ENCODE results near the gene SYT3. TPM values are rescaled to one million over a fixed set of nuclear protein-coding genes. Genes with fewer than 3 reads are reported as not detected.
"Not testable (repeated sequence)": the region's sequence is repeated elsewhere in the genome, so short reads cannot be mapped to it uniquely, and the experiment has no call there.

SYT3 gene
- total RNA-seq, 1 donor from 2014 or later, result 0.82 TPM

DNA sequence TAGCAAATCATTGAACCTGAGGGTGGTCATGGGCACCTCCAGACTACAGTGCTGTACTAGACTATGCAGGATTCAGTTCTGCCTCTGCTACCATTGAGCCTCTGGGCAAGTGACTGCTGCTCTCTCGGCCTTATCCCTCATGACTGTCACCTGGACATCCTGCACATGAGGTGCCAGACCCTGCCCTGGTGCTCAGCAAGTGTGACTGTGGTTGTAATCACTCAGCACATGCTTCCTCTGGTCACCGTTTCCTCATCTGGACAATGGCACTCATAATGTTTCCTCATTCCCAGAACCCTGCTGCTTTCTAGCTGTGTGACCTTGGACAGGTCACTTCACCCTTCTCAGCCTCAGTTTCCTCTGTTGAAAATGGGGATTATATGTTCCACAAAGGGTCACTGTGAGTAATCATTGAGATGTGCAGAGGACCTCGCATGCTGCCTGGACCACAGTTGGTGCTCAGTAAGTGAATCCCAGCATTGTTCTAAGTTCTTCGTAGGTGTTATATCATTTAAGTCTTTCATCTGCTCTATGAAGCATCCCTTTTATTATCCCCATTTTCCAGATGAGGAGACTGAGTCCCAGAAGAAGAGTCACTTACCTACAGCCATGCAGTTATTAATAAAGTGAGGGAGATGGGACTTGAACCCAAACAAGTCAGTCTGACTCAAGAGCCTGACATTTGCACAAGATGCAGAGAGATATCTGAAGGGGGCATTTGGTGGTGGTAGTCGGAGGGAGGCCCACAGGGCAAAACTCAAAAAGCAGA lies 3.2 kb downstream of the SYT3 start:
- no peak for DNase-seq (ENCODE audit: extremely low read depth, low read depth, low spot score)

DNA sequence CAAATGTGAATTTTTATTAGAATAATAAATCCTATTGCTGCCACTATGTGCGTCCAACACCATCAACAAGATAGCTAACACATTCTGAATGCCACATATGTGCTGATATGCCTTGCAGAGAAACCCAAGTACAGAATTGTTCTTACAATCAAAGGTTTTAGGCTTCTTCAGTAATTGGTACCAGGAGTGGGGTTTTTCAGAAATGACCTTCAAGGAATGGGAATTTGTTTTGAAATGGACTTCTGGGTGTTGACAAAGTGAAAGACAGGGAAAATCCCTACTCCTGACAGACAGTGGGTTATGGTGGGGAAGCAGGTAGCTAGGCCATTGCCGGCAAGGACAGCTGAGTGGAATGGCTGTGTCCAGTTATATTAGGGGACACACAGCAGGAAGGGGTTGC lies 5.7 kb downstream of the SYT3 start:
- DNase-seq (ENCODE audit: extremely low read depth, low read depth, low spot score), result no peak

GRCh38 chr19:50633359-50633758 lies 6.3 kb downstream of the SYT3 start:
- DNase-seq (ENCODE audit: extremely low read depth, low read depth, low spot score), result no peak

- DNase-seq (ENCODE audit: extremely low read depth, low read depth, low spot score), result no peak
Measured at GRCh38 chr19:50632151-50632835, 7.4 kb downstream of the SYT3 start.

DNA sequence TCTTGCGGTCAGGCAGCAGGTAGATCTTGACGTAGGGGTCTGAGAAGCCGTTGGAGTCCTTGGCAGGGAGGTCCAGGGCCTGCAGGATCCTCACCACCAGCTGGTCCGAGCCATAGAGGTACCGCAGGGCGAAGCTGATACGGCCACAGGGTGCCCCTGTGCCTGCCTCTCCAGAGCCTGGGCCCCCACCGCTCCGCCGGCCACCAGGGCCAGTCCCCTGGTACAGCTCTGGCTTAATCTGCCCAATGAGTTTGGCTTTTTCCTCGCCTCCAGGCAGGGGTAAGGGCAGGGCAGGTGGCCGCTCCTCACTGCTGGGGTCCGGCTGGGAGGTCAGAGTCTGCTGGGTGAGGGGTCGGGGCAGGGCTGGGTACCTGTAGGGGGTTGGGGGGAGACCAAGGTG lies 9.9 kb downstream of the SYT3 start:
- no peak for DNase-seq (ENCODE audit: extremely low read depth, low read depth, low spot score)

- no peak for DNase-seq (ENCODE audit: extremely low read depth, low read depth, low spot score)
Measured at GRCh38 chr19:50629194-50629593, 10.5 kb downstream of the SYT3 start.

DNA sequence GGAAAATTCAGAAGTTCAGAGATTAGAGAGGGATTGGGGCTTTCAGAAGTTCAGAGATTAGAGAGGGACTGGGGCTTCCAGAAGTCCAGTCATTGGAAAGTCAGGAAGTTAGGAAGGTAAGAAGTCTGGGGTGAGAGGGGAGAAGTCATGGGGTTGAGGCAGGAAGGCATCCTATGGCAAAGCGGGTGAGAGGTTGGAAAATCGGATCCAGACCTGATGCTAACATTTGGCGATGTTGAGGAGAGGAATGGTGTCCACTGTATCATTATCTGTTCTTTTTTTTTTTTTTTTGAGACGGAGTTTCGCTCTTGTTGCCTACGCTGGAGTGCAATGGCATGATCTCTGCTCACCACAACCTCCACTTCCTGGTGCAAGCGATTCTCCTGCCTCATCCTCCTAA lies 11.1 kb downstream of the SYT3 start:
- DNase-seq (ENCODE audit: extremely low read depth, low read depth, low spot score), result no peak

GRCh38 chr19:50628146-50628545 lies 11.5 kb downstream of the SYT3 start:
- DNase-seq (ENCODE audit: extremely low read depth, low read depth, low spot score), result no peak

DNA sequence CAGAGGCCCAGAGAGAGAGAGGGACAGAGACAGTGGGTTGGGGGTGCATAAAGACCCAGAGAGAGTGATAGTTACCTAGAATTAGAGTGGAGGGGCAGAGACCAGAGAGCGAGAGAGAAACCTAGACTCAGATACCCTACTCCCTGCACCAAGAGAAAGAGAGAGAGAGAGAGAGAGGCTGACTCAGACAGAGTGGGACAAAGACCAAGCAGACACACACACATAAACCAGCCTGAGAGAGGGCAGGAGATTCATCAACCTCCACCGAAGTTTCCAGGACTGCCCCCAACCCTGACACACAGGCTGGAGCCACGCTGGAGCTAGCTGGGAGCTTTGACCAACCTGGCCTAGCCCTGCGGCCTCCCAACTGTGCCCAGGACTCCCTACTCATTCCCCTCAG lies 12.9 kb downstream of the SYT3 start:
- no peak for DNase-seq (ENCODE audit: extremely low read depth, low read depth, low spot score)

DNA sequence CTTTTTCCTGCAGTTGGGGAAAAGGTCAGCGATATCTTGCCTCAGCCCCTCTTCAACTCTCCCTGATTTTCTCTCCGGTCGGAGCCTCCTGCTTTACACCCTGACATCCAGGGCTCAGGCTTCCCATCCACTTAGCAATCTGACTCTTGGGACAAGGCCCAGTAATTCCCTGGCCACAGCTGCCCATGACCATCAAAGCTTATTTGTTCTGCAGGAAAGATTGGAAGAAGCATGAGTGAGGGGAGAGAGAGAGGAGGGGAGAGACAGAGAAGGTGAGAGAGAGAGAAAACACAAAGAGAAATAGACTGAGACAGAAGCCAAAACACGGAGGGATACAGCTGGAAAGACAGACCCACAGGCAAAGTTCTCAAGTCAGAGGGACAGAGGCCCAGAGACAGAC lies 13.7 kb downstream of the SYT3 start:
- no peak for DNase-seq (ENCODE audit: extremely low read depth, low read depth, low spot score)

DNA sequence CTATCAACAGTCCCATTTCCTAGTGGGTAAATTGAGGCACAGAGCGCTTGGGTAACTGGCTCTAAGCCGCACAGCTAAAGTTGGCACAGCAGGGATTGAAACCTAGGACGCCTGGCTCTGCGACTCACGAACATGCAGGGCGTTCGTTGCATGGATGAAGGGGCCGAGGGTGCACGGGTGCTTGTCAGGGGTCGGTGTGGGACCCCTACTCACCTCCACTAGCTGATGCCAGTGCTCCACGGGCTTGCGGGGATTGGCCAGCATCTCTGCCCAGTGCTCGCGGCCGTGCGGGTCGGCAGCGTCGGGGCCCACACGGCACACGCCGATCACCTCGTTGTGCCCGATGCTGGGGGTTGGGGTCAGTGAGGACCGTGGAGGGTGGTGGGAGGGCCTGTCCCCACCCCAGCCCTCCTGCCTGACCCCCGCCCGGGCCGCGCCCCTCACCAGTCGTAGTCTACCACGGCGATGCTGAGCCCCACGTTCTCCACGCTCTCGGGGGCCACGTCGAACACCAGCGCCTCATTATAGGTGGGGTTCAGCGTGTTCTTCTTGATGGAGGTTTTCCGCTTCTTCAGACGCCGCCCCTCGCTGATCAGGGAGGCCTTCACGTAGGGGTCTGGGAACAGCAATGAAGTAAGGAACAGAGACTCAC lies 14.6 kb downstream of the SYT3 start:
- DNase-seq (ENCODE audit: extremely low read depth, low read depth, low spot score), result no peak

DNA sequence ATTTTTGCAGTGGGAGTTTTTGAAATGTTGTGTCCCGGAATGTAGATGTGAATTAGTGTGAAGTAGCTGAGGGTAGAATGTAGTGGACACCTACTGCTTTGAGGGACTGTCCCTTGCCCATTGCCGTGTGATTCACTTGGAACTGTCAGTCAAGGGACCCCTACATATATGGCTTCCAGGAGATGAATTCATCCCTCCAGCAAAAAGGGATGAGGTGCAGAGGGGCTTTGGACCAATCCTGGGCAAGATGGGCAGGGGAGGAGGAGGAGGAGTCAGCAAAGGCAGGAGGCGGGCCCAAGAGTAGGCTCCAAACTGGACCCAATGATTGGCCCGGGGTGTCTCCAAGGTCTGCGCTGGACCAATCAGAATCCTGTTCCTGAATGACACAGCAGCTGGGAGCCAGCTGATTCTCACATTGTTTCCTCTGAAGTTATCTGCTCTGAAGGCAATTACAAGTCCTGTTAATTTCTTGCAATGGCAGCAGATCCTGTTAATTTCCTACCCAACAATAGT lies 19.2 kb downstream of the SYT3 start:
- DNase-seq (ENCODE audit: extremely low read depth, low read depth, low spot score), result not testable (repeated sequence)

GRCh38 chr19:50619184-50619583 lies 20.5 kb downstream of the SYT3 start:
- DNase-seq (ENCODE audit: extremely low read depth, low read depth, low spot score), result not testable (repeated sequence)

DNA sequence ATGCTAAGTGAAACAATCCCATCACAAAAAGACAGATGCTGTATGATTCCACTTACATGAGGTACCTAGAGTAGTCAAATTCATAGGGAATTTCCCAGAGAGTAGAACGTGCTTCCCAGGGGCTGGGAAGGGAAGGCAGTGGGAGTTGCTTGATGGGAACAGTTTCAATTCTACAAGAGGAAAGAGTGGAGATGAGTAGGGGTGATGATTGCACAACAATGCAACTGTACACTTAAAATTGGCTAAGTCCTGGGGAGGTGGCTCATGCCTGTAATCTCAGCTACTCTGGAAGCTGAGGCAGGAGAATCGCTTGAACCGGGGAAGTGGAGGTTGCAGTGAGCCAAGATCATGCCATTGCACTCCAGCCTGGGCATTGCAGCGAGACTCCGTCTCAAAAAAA lies 21.3 kb downstream of the SYT3 start:
- not testable (repeated sequence) for DNase-seq (ENCODE audit: extremely low read depth, low read depth, low spot score)

DNA sequence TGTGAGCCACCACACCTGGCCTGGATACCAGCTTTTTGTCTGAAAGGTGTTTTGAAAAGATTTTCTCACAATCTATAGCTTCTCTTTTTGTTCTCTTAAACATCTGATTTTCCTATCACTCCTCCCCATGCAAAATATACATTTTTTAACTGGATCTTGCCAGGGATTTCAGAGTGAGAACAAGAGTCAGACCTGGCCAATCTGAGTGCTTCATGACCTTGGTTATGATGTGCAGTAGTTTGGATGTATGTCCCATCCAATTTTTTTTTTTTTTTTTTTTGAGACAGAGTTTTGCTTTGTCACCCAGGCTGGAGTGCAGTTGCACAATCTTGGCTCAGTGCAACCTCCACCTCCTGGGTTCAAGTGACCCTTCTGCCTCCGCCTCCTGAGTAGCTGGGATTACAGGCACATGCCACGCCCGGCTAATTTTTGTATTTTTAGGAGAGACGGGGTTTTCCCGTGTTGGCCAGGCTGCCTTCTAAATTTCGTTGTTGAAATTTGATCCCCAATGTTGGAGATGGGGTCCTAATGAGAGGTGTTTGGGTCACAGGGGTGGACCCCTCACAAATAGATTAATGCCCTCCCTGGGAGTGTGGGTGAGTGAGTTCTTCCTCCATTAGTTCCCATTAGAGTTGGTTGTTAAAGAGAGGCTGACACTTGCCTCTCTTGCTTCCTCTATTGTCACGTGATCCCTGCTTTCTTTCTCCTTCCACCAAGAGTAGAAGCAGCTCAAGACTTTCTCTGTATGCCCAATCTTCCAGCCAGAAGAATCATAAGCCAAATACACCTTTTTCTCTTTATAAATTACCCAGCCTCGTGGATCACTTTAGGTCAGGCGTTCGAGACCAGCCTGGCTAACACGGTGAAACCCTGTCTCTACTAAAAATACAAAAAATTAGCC lies 26.9 kb downstream of the SYT3 start:
- DNase-seq (ENCODE audit: extremely low read depth, low read depth, low spot score), result not testable (repeated sequence)

- DNase-seq (ENCODE audit: extremely low read depth, low read depth, low spot score), result peak; percentile 57
Measured at GRCh38 chr19:50607874-50608785, 31.6 kb downstream of the SYT3 start.

GRCh38 chr19:50607388-50607787 lies 32.3 kb downstream of the SYT3 start:
- no peak for DNase-seq (ENCODE audit: extremely low read depth, low read depth, low spot score)

GRCh38 chr19:50606059-50606836 lies 33.4 kb downstream of the SYT3 start:
- not testable (repeated sequence) for DNase-seq (ENCODE audit: extremely low read depth, low read depth, low spot score)
